H1 (cell line): Measurements from ENCODE around the gene HOXA11. TPM values are rescaled to one million over a fixed set of nuclear protein-coding genes. Genes with fewer than 3 reads are reported as not detected.

Source experiments
- CHD1 ChIP-seq: IDR thresholded peaks from 2 replicates; pipeline ENCODE4 v1.6.1; 2012; ENCODE audit warnings: low read depth, low read length, improper control_type of control experiment
- polyA plus RNA-seq, 7 experiments: library from polyadenylated mRNA; depleted of rRNA in 3 of 7; stranded (reverse) in 5 of 7; unstranded in 2 of 7; fragments of >200 nt in 5 of 7; fragments of 200-250 nt in 2 of 7; gene quantifications; 1 replicate in 5 of 7; 2 replicates in 1 of 7; 4 replicates in 1 of 7; pipeline versions ENCODE4 v1.2.1 to v1.2.3, GENCODE V29; 2011 to 2013; ENCODE audit warnings: missing spikeins in 2 of 7, mixed read lengths in 2 of 7
- total RNA-seq: library from RNA; stranded (reverse); fragmentation: NEBNext Ultra II Directional; extraction: Animal tissue kit (Norgen Biotek cat#: 25700); gene quantifications from 2 replicates; pipeline ENCODE4 v1.2.1, GENCODE V29; 2021

The HOXA11 gene
- total and polyA plus RNA-seq, 2 of the 8 experiments (the other 6 are each of a cell fraction or from before 2014, with no cell fraction given), result not detected

- no peak for TF ChIP-seq CHD1
Measured at GRCh38 chr7:27156508-27156898, 28.5 kb downstream of the HOXA11 start, which contains the start of gene HOXA7 (continued).
